ENCODE measurements around the gene RTL5. TPM values are rescaled to one million over a fixed set of nuclear protein-coding genes. Genes with fewer than 3 reads are reported as not detected.

Gene RTL5
- polyA plus RNA-seq, 10 donors = 9.3 to 14.2 (median 10.9) TPM

GRCh38 chrX:72132456-72132855 lies 741 bp upstream of the RTL5 start:
- DNase-seq = no peak

- no peak for DNase-seq
Observed at GRCh38 chrX:72130762-72131250, 909 bp downstream of the RTL5 start.

DNA sequence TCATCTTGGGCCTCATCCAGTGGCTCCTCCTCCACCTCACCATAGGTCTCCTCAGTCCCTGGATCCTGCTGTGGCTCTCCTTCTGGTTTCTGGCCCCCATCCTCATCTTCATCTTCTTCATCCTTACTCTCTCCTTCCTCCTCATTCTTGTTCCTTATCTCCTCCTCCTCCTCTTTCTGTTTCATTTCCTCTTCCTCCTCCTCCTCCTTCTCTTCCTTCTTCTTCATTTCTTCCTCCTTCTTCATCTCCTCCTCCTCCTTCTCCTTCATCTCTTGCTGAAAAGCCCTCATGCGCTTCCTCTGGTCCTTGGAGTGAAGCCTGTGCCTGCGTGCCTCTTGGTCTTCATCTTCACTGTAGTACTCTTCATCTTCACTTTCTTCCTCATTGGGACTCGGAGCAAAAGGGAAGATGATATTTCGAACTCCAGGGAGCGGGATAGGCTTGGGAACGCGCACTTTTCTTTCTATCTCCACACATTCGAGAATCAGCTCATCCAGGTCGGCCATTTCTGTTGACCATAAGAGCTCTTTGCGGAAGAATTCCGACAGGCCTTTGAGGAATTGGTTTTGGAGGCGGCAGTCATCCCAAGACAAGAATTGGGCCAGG lies 1.5 kb downstream of the RTL5 start:
- no peak for DNase-seq

- no peak for DNase-seq
Observed at GRCh38 chrX:72129661-72130060, 2.1 kb downstream of the RTL5 start.

- DNase-seq = no peak
Observed at GRCh38 chrX:72128881-72129280, 2.8 kb downstream of the RTL5 start.

GRCh38 chrX:72128183-72128834 lies 3.4 kb downstream of the RTL5 start:
- no peak for DNase-seq

DNA sequence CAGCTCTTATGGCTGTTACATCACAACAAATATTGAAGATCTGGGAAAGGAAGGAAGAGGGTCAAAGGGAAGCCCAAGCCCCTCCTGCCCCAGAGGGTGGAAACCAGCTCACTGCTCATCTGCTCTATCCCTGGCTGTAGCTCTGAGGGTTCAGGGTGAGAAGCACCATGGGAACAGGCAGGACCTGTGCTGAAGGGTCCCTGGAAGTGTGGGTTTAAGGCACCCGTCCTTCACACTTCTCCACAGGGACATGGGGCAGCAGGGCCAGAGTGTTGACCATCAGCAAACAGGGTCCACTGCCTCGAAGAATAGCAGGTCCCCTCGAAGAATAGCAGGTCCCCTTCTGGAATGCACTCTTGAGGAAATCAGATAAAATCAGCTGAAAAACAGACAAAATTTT lies 4.4 kb downstream of the RTL5 start:
- DNase-seq = no peak

DNA sequence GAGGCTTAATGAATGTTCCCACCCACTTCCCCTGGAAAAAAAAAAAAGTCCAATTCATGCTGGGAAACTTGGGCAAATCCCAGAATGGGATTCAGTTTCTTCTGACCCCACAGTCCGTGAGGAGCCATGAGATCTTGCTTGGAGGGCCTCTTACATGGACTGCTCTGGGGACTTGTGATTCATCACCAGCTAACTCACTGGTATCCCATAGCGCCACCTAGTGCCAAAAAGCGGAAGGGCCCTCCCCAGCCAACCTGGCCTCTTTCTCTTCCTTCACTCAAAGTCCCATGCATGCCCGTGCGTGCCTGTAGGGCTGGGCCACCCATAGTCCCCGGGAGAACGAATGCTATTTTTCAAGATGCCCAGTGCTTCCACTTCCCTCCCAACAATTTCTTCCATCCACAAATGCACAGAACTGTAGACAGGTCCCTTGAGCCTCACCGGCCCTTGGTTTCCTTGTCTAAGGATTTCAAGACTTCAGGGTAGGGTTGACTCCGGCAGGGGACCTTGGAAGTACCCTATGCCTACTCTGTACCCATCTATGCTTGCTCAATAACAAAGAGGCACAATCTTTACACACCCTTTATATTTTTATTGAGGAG lies 5.1 kb downstream of the RTL5 start:
- peak; percentile 81 to 90 (median 86) for DNase-seq

DNA sequence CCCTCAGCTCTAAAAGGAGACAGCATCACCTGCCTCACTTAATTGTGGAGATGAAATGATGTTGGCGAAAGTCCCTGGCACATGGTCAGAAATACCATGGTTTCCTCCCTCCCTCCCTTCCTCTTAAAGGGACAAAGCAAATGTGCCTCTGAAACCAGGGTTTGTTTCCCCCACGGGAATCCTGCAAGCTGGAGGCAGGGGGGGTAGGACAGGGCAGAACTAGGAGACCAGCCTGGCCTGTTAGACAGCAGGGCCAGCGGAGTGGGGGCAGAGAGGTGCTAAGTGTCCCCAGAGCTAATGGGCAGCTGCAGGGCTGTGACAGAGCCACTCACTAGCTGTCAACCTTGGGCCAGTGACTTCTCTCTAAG lies 5.7 kb downstream of the RTL5 start:
- DNase-seq = peak in 1 of 3 donors; percentile 34

GRCh38 chrX:72125331-72126047 lies 6.2 kb downstream of the RTL5 start:
- no peak for DNase-seq

DNA sequence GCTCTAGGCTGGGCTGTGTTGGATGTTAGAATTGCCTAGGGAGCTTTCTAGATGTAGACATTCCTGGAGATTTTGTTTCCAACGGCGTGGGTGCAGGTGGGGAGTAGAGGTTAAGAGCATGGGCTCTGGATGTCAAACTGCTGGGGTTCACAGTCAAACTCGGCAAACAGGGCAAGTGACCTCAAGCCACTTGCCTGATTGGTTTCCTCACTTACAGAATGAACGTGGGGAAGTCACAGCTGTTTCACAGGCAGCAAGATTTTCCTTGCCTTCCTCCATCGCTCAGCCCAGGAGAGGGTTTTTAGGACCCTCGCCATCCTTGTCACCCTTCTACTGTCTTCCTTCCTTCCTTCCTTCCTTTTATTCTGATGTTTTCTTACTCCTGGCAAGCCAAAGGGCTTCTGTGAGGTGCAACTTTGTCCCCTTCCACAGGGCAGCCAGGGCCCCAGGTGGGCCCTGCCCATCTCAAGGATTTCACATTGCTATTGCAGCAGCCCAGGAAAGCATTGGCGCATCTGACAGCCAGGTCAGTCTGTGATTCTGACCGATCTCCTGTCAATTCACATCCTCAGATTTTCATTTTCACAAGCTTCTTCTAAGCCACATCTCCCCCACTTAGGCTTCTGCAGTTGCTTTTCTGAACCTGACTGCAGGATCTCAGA lies 7.0 kb downstream of the RTL5 start:
- DNase-seq = no peak

GRCh38 chrX:72123471-72124185 lies 8.1 kb downstream of the RTL5 start:
- peak in 2 of 3 donors; percentile 51 to 64 for DNase-seq

GRCh38 chrX:72122621-72123337 lies 8.9 kb downstream of the RTL5 start:
- no peak for DNase-seq

DNA sequence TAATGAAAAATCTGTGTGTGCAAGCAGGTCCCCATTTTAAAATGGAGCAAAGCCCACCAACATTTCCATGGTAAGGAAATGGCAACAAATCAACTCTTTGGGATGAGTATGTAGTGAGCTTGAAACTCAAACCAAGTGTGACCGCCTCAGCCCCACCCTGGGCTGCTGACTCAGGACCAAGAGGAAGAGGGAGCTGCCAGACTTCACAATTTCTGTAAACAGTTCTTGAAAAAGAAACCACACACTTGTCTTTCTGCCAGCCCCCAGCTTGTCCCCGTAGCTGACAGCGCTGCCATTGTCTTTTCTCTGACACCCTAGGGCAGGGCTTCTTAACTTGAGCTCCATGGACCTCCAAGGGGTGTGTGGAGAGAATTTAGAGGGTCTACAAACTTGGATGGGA lies 10.3 kb downstream of the RTL5 start:
- peak; percentile 49 to 67 (median 51) for DNase-seq

DNA sequence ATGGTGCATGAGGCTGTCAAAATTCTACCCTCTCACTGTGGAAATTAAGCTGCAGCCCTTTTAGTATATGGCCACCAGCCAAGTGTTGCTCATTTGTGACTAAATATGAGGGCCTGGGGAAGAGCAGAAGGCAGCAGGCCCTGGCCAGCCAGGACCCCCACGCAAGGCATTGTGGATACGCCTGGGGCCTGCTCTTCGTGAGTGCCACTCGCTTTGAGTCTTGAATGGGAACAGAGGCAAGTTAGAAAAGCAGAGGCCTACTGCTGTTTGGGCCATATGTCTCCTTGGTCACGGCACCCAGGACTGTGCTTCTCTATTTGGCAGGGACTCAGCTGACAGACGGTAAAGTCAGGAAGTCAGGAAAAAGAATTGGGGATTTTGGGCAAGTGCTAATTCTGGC lies 10.9 kb downstream of the RTL5 start:
- DNase-seq = peak in 1 of 3 donors; percentile 33

DNA sequence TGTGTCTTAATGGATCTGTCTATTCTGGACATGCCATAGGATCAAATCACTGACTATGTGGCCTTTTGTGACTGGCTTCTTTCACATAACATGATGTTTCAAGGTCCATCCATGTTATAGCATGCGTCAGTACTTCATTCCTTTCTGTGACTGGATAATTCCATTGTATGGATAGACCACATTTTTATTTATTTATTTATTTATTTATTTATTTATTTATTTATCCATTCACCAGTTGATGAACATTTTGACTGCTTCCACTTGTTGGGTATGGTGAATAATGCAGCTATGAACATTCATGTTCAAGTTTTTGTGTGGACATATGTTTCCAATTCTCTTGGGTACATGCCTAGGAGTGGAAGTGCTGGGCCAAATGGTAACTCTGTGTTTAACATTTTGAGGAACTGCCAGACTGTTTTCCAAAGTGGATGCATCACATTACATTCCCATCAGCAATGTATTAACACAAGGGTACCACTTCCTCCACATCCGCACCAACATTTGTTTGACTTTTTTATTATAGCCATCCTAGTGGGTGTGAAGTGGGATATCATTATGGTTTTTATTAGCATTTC lies 14.0 kb downstream of the RTL5 start:
- DNase-seq = no peak

DNA sequence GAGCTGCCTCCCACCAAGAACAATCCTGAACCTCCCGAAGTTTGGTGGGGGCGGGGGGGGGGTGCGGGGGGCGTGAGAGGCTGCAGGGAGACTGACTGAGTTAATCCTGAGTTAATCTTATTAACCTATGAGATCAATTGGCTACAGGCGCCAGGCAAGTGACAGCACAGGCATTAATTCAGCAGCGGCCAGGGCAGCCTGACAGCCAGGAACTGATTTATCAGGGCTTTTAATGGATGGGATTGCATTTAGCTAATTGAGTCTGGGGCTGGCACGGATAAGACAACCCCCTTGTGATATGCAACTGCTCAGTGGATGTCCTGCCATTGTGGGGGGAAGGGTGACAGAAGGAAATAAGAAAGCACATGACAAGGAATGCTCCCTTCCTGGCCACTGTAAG lies 16.3 kb downstream of the RTL5 start:
- no peak for DNase-seq

DNA sequence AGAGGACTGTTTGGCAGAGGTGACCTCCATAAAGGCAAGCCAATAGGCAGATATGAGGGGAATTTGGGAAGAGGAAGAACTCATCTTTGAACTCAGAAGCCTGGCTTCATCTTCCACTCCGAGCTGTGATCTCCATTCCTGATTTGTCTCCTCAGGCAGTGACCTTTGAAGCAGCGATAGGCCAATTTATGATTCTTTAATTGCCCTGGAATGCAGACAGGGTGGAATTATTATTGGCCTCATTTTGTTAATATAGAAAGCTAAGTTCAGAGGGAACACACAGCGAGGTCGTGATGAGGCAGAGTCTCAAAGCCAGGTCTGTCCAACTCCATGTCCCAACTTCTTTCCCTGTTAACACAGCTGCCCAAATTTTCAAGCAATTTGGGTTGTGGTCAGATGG lies 16.9 kb downstream of the RTL5 start:
- DNase-seq = no peak

- no peak for DNase-seq
Observed at GRCh38 chrX:72114306-72114705, 17.4 kb downstream of the RTL5 start.

- no peak for DNase-seq
Observed at GRCh38 chrX:72113461-72113860, 18.3 kb downstream of the RTL5 start.

All from muscle of back (tissue), 11 donors.